ENCODE results near the gene YWHAB.

- TF ChIP-seq EZH2 (IDR thresholded peaks at IDR 0.05; ENCODE audit: borderline replicate concordance, insufficient read depth, low read depth, low read length, poor library complexity, severe bottlenecking) = no peak
- TF ChIP-seq CTCF (IDR thresholded peaks at IDR 0.05) = no peak
These were observed 47.0 kb upstream of the YWHAB start for GRCh38 chr20:44838521-44838920.

Data from B cell (primary cell).